ENCODE data around the gene TRIM2.

- TF ChIP-seq CTCF (IDR thresholded peaks at IDR 0.05; ENCODE audit: poor library complexity) = no peak
- no peak for TF ChIP-seq EZH2phosphoT487 (IDR thresholded peaks at IDR 0.05; ENCODE audit: low read depth, severe bottlenecking, unreplicated experiment)
These were observed 30.6 kb downstream of the TRIM2 start for GRCh38 chr4:153234885-153235284.
